H1 (cell line): ENCODE measurements around the gene F11. TPM values are rescaled to one million over a fixed set of nuclear protein-coding genes. Genes with fewer than 3 reads are reported as not detected.

ENCODE experiments used
- GTF2F1 ChIP-seq: IDR thresholded peaks from 2 replicates; pipeline ENCODE4 v1.6.1; 2012; ENCODE audit warnings: low read depth, low read length, improper control_type of control experiment, borderline replicate concordance
- JUN ChIP-seq: IDR thresholded peaks from 2 replicates; pipeline ENCODE4 v1.6.1; 2011; ENCODE audit warnings: low read depth, mild to moderate bottlenecking, improper control_type of control experiment, low read length
- NRF1 ChIP-seq: IDR thresholded peaks from 2 replicates; pipeline ENCODE4 v1.6.1; 2011; ENCODE audit warnings: mild to moderate bottlenecking, low read depth, low read length, improper control_type of control experiment
- polyA plus RNA-seq, 7 experiments: library from polyadenylated mRNA; depleted of rRNA in 3 of 7; stranded (reverse) in 5 of 7; unstranded in 2 of 7; fragments of >200 nt in 5 of 7; fragments of 200-250 nt in 2 of 7; gene quantifications; 1 replicate in 5 of 7; 2 replicates in 1 of 7; 4 replicates in 1 of 7; pipeline versions ENCODE4 v1.2.1 to v1.2.3, GENCODE V29; 2011 to 2013; ENCODE audit warnings: missing spikeins in 2 of 7, mixed read lengths in 2 of 7
- total RNA-seq: library from RNA; stranded (reverse); fragmentation: NEBNext Ultra II Directional; extraction: Animal tissue kit (Norgen Biotek cat#: 25700); gene quantifications from 2 replicates; pipeline ENCODE4 v1.2.1, GENCODE V29; 2021

The F11 gene
- total and polyA plus RNA-seq, 2 of the 8 experiments (the other 6 are each of a cell fraction or from before 2014, with no cell fraction given) = 0.27 to 0.99 TPM

- no peak for TF ChIP-seq JUN
- no peak for TF ChIP-seq GTF2F1
- no peak for TF ChIP-seq NRF1
Observed at GRCh38 chr4:186283311-186283710, 17.3 kb downstream of the F11 start (continued).
